ENCODE data around the gene RPS6KB2. TPM values are rescaled to one million over a fixed set of nuclear protein-coding genes. Genes with fewer than 3 reads are reported as not detected.

The RPS6KB2 gene
- total RNA-seq, 4 donors from 2014 or later: 22.2 to 35.4 (median 27.0) TPM

DNA sequence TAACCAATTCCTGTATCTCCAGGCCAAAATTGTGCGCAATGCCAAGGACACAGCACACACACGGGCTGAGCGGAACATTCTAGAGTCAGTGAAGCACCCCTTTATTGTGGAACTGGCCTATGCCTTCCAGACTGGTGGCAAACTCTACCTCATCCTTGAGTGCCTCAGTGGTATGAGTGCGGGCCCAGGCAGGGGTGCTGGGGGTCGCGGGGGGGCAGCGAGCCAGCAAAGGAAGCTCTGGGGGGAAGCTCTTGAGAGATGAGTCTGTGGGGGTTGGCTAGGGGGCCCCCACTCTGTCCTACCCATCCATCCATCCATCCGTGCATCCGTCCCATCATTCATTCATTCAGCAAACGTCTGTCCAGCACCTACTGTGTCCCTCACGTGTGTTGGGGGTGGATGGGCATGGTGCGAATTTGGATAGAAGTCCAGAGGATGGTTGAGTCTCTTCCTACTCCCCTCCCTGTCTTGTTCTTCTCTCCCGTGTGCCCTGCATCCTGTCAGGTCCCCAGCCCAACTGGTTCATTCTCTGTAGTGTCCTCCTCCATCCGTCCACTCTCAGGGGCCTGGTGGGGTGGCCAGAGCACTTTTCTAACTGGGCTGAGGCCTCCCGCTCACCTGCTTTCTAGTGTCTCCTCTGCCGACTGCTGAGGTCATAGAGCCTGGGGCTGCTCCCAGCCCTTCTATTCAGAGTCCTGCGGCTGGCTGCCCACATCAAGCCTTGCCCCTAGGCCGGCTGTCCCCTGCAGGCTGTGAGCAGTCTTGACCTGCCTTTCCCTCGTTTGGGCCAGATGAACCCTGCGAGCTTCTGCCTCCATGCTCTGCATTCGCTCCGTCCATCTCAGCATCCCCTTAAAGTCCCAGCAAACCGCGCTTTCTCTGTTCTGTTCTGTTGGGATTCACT, 3.3 kb downstream of the RPS6KB2 start:
- TF ChIP-seq, protein P1, sequence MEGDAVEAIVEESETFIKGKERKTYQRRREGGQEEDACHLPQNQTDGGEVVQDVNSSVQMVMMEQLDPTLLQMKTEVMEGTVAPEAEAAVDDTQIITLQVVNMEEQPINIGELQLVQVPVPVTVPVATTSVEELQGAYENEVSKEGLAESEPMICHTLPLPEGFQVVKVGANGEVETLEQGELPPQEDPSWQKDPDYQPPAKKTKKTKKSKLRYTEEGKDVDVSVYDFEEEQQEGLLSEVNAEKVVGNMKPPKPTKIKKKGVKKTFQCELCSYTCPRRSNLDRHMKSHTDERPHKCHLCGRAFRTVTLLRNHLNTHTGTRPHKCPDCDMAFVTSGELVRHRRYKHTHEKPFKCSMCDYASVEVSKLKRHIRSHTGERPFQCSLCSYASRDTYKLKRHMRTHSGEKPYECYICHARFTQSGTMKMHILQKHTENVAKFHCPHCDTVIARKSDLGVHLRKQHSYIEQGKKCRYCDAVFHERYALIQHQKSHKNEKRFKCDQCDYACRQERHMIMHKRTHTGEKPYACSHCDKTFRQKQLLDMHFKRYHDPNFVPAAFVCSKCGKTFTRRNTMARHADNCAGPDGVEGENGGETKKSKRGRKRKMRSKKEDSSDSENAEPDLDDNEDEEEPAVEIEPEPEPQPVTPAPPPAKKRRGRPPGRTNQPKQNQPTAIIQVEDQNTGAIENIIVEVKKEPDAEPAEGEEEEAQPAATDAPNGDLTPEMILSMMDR (IDR thresholded peaks at IDR 0.05; ENCODE audit: low read depth): no peak

DNA sequence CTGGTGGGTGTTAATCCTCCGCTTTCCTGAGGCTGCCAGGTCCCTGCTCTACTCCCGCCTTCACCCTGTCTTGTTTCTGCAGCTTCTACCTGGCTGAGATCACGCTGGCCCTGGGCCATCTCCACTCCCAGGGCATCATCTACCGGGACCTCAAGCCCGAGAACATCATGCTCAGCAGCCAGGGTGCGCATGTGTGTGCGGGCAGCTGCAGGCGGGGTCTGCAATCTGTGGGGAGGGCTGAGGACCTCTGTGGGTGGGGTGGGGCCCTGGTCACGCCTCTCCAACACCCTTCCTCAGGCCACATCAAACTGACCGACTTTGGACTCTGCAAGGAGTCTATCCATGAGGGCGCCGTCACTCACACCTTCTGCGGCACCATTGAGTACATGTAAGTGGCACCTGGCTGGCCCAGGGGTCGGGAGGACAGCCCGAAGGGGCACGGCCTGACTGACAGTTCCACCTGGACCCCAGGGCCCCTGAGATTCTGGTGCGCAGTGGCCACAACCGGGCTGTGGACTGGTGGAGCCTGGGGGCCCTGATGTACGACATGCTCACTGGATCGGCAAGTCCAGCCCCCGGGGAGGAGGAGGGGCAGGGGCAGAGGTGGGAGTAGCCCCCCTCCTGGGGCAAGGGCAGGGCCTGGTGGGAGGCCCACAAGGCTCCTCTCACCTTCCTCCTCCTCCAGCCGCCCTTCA, 4.5 kb downstream of the RPS6KB2 start:
- TF ChIP-seq, protein P1 (IDR thresholded peaks at IDR 0.05; ENCODE audit: low read depth): no peak

DNA sequence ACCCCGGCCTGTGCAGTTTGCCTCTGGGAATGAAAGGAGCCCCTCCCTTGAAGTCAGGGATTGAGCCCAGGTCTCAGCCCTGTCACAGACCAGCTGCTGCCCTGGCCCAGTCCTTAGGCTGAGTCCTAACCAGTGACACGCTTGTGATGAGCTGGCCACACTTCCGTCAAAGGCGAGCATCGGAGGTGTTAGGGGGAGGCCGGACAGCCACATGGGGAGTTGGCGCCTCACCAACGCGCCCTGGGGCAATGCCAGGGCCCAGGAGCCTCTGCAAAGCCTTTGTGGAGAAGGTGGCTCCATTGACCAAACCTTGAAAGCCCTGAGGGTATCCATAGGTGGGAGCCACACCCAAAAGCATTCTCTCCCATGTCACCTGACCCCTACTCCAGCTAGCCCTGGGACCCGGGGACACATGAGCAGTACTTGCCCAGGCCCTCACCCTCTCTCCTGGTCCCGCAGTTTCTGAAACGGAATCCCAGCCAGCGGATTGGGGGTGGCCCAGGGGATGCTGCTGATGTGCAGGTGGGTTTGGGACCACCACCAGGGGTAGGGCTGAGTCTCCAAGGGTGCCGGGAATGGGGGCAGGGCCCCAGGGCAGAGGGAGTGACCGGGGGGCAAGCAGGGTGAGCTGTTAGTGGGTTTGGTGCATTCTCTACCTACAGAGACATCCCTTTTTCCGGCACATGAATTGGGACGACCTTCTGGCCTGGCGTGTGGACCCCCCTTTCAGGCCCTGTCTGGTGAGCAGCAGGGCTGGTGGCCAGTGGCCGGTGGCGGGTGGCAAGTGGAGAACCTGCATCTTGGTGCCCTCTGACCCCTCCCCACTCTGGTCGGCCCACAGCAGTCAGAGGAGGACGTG, 5.5 kb downstream of the RPS6KB2 start:
- TF ChIP-seq, protein P1 (IDR thresholded peaks at IDR 0.05; ENCODE audit: low read depth): no peak

DNA sequence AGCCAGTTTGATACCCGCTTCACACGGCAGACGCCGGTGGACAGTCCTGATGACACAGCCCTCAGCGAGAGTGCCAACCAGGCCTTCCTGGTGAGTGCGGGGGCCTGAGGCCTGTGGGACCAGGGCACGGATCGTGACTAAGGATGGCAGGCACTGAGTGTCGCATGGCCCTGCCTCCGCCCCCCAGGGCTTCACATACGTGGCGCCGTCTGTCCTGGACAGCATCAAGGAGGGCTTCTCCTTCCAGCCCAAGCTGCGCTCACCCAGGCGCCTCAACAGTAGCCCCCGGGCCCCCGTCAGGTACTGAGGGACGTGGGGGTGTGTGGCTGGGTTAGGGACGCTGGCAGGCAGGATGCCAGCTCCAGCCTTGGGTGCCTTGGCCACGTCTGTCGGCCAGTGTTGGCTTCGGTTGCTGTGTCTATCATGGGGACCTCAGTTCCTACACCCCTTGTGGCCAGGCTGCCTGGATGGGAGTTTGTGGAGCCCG, 6.1 kb downstream of the RPS6KB2 start:
- TF ChIP-seq, protein P1 (IDR thresholded peaks at IDR 0.05; ENCODE audit: low read depth): no peak

DNA sequence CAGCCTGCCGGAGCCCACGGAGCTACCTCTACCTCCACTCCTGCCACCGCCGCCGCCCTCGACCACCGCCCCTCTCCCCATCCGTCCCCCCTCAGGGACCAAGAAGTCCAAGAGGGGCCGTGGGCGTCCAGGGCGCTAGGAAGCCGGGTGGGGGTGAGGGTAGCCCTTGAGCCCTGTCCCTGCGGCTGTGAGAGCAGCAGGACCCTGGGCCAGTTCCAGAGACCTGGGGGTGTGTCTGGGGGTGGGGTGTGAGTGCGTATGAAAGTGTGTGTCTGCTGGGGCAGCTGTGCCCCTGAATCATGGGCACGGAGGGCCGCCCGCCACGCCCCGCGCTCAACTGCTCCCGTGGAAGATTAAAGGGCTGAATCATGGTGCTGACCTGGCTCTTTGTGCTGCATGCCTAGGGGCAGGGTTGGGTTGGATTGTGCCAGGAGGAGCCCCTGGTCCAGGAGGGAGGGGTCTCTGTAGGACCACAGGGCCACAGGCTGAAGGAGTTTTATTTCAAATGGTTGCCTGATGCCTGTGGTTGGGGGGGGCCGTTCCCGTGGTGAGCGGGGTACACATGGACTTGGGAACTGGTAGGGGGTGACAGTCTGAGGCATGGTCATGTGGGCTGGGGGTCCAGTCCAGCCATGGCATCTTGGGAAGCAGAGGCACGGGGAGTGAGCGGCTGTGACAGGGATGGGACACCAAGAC, 6.9 kb downstream of the RPS6KB2 start:
- TF ChIP-seq, protein P1 (IDR thresholded peaks at IDR 0.05; ENCODE audit: low read depth): no peak

DNA sequence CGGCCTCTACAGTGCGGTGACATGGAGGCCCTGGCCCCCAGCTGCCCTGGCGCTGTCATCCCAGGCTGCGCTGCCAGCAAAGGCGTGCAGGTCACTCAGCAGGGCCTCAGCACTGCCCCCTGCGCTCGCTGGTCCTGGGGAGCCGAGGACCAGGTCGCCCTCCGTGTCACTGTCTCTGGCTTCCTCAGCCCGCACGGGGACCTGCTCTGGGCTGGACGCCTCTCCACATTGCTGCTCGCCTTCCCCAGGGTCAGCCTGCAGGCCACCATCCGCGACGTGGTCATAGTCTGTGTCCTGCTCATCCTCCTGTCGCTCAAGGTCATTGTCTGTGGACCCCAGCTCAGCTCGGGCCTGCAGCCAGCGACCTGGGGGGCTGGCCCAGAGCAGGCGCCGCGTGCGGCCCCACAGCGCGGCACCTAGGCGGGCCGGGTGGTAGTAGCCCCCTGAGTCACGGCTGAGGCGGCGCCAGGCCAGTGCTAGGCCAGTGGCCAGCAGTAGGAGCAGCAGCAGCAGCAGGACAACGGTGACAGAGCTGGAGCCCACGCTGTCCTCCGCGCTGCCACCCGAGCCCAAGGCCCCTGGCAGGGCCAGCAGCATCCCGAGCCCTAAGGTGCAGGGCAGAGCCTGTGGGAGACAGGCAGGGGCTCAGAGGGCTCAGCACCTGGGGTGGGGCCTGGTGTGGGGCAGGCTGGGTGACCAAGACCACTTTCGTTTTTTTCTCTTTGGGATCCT, 7.6 kb downstream of the RPS6KB2 start:
- TF ChIP-seq, protein P1 (IDR thresholded peaks at IDR 0.05; ENCODE audit: low read depth): no peak

All from subcutaneous adipose tissue (tissue), 4 donors.